ENCODE measurements around the gene CX3CR1.
A peak's percentile ranks its signal among the peaks of the same experiment; 100 is the strongest.
"Not testable (repeated sequence)": the region's sequence is repeated elsewhere in the genome, so short reads cannot be mapped to it uniquely, and the experiment has no call there.

CX3CR1 gene

GRCh38 chr3:39279745-39280517 is at the start of gene CX3CR1:
Gene CX3CR1, minus strand, starts transcription at chr3:39280036. Its CDS starts 13,527 bp downstream, at chr3:39266509.
- DNase-seq: no peak

GRCh38 chr3:39329493-39329892 is 49.7 kb upstream of the CX3CR1 start, which contains the start of gene CCR8:
Gene CCR8, plus strand, starts transcription at chr3:39329709. Its CDS starts 2,623 bp downstream, at chr3:39332332.
- DNase-seq: no peak

GRCh38 chr3:39327746-39328349 is 48.0 kb upstream of the CX3CR1 start:
- peak; percentile 73 for DNase-seq

- DNase-seq: no peak
Observed at GRCh38 chr3:39327053-39327745, 47.4 kb upstream of the CX3CR1 start.

- DNase-seq: peak; percentile 71
Observed at GRCh38 chr3:39325236-39325635, 45.4 kb upstream of the CX3CR1 start.

- no peak for DNase-seq
Observed at GRCh38 chr3:39323494-39323893, 43.7 kb upstream of the CX3CR1 start.

GRCh38 chr3:39322936-39323335 is 43.1 kb upstream of the CX3CR1 start:
- no peak for DNase-seq

GRCh38 chr3:39322209-39322715 is 42.4 kb upstream of the CX3CR1 start:
- not testable (repeated sequence) for DNase-seq

- DNase-seq: peak; percentile 64
Observed at GRCh38 chr3:39321574-39321983, 41.7 kb upstream of the CX3CR1 start.

- no peak for DNase-seq
Observed at GRCh38 chr3:39319249-39319648, 39.4 kb upstream of the CX3CR1 start.

- DNase-seq: no peak
Observed at GRCh38 chr3:39318301-39318700, 38.5 kb upstream of the CX3CR1 start.

- DNase-seq: no peak
Observed at GRCh38 chr3:39317571-39318169, 37.8 kb upstream of the CX3CR1 start.

- DNase-seq: peak; percentile 53
Observed at GRCh38 chr3:39315420-39315819, 35.6 kb upstream of the CX3CR1 start.

- DNase-seq: no peak
Observed at GRCh38 chr3:39313289-39313688, 33.5 kb upstream of the CX3CR1 start.

GRCh38 chr3:39302178-39302577 is 22.3 kb upstream of the CX3CR1 start:
- DNase-seq: no peak

GRCh38 chr3:39299279-39299678 is 19.4 kb upstream of the CX3CR1 start:
- DNase-seq: no peak

- no peak for DNase-seq
Observed at GRCh38 chr3:39296197-39297077, 16.6 kb upstream of the CX3CR1 start.

GRCh38 chr3:39295184-39295775 is 15.4 kb upstream of the CX3CR1 start:
- peak; percentile 64 for DNase-seq

GRCh38 chr3:39294446-39295183 is 14.8 kb upstream of the CX3CR1 start:
- DNase-seq: no peak

- no peak for DNase-seq
Observed at GRCh38 chr3:39292961-39293360, 13.1 kb upstream of the CX3CR1 start.

GRCh38 chr3:39291903-39292329 is 12.1 kb upstream of the CX3CR1 start:
- DNase-seq: peak; percentile 86
